Ishikawa (cell line): ENCODE measurements around the gene LCE2B.
A peak's percentile ranks its signal among the peaks of the same experiment; 100 is the strongest.

ENCODE experiments used
- EGR1 ChIP-seq: IDR thresholded peaks from 2 replicates; pipeline ENCODE4 v1.6.1; 2012
- EP300 ChIP-seq: IDR thresholded peaks from 2 replicates; pipeline ENCODE4 v1.6.1; 2012; ENCODE audit warnings: borderline replicate concordance
- FOXM1 ChIP-seq: IDR thresholded peaks from 2 replicates; pipeline ENCODE4 v1.6.1; 2012; ENCODE audit warnings: low read depth, borderline replicate concordance
- MAX ChIP-seq: IDR thresholded peaks from 2 replicates; pipeline ENCODE4 v1.6.1; 2012
- NFIC ChIP-seq: IDR thresholded peaks from 2 replicates; pipeline ENCODE4 v1.6.1; 2012
- RAD21 ChIP-seq: IDR thresholded peaks from 2 replicates; pipeline ENCODE4 v1.6.1; 2012; ENCODE audit warnings: low read depth
- REST ChIP-seq: IDR thresholded peaks from 2 replicates; pipeline ENCODE4 v1.6.1; 2012; ENCODE audit warnings: low read depth, mild to moderate bottlenecking
- TAF1 ChIP-seq: IDR thresholded peaks from 2 replicates; pipeline ENCODE4 v1.6.1; 2012; ENCODE audit warnings: low read depth, mild to moderate bottlenecking
- TCF12 ChIP-seq: IDR thresholded peaks from 2 replicates; pipeline ENCODE4 v1.6.1; 2012; ENCODE audit warnings: low read depth
- TEAD4 ChIP-seq: IDR thresholded peaks from 2 replicates; pipeline ENCODE4 v1.6.1; 2012
- YY1 ChIP-seq: IDR thresholded peaks from 2 replicates; pipeline ENCODE4 v1.6.1; 2012; ENCODE audit warnings: low read depth
- ZBTB7A ChIP-seq: IDR thresholded peaks from 2 replicates; pipeline ENCODE4 v1.6.1; 2012; ENCODE audit warnings: low read depth

Gene LCE2B

GRCh38 chr1:152707860-152708259 is 21.9 kb downstream of the LCE2B start, which contains the start of gene LCE4A:
Gene LCE4A (plus strand): TSS chr1:152708160. CDS start chr1:152709076, 916 bp downstream.
- no peak for TF ChIP-seq TCF12
- no peak for TF ChIP-seq EGR1
- no peak for TF ChIP-seq TAF1
- TF ChIP-seq NFIC = no peak
- TF ChIP-seq REST = no peak
- TF ChIP-seq ZBTB7A = no peak
- TF ChIP-seq MAX = no peak
- TF ChIP-seq FOXM1 = no peak

DNA sequence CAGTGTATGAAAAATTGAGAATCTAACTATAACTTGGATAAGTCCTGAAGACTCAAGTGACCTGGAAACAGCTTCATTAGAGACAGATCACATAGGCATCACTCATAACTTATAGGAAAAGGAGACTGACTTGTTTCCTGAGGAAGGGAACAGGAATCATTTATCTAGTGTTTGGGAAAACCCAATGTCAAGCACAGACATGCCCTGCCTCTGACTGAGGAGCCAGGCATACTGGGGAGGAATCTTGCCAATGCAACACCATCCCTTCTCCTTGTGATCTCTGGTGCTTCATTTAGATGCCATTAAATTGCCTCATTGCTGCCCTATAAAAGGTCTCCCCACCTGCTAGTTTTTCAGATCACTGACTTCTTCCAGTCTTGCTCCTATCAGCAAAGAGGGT is 32.3 kb downstream of the LCE2B start:
- TF ChIP-seq EGR1 (no peak), EP300 (no peak), TEAD4 (no peak), ZBTB7A (no peak), RAD21 (no peak)

DNA sequence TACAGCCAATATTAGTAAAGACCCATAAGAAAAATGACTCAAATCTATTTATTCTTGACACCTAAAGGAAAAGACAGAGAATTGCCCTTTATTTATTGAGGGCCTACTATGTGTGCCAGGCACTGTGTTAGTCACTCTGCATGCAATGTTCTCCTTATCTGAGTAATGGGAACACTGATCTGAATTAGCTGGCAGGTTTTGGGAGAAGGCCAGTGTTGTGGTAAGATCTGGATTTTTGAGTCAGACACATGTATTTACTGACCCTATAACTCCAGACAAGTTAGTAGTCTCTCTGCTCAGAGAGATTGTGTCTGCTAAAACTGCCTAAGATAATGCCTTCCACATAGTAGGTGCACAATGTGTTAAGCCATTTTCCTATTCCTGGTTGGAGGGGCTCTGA is 39.3 kb downstream of the LCE2B start:
- TF ChIP-seq MAX (no peak), TCF12 (no peak), YY1 (no peak), ZBTB7A (no peak), REST (no peak), RAD21 (no peak), TEAD4 (no peak)

DNA sequence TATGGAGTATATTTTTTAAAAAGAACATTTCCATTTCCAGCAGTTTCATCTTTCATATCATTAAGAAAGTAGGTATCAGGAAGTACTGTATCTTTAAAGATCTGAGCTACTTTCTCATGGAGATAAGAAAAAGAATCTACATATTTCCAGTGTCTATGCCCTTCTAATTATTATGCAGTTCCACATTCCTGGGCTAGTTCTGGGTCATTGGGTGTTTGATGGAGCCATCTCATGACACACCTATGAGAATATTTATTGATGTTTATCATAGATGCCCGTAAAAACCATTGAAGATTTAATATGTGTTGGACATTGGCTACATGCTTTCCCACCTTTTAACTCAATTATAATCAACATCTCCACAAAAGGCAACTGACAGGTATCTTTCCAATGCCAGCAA is 43.1 kb downstream of the LCE2B start:
- TF ChIP-seq EP300 (no peak), EGR1 (no peak)

DNA sequence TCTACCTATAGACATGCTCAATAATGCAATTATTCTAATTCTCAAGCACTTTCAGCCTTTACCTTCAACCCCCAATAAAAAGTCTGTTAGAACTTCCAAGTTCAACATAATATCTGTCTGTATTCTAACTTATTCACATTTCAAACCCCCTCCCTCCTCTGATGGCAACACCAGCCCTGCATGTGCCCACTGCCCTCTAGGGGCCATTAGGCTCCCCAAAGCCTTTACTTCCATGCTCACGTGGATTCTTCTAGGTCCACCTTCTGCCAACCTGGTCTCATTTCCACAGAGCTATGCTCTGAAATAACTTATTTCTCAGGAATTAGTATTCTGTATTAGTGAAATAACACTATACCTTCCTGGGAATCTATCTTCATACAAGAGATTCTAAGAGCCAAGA is 49.7 kb downstream of the LCE2B start:
- TF ChIP-seq ZBTB7A (no peak), RAD21 (peak; percentile 9; the same call in 1 of the 2 replicates)
